ENCODE data around the gene TREML4.
"Not testable (repeated sequence)": the region's sequence is repeated elsewhere in the genome, so short reads cannot be mapped to it uniquely, and the experiment has no call there.

TREML4 gene

DNA sequence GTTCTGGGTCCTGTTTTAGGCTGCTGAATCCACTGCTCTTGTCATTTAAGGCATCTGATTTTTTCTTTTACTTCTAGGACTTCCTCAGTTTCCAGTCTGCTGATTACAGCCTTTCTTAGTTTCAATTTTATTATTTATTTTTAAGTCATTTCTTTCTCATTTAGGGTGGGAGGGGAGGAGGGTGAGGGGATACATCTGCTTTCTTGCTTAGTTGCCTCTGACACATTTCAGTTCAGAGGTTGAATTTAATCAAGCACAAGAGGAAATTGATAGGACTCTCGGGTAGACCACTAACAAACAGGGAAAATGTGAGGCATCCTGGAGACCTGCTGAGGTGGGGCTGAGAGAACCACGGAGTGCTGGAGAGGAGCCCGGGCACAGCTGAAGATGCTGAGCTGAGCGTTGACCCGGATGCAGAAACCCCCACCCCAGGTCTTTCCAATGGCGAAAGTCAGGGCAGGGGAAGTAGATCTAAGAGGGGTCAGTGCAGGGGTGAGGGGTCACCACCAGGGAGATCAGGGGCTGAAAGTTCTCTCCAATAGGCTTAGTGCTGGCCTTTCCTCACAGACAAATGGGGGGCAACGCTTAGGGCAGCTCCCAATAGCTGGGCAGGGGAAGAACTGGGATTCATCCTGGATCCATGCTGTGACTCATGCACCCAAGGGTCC, 19.6 kb upstream of the TREML4 start:
- DNase-seq, result no peak

GRCh38 chr6:41209547-41210320, 18.4 kb upstream of the TREML4 start:
- DNase-seq, result no peak

DNA sequence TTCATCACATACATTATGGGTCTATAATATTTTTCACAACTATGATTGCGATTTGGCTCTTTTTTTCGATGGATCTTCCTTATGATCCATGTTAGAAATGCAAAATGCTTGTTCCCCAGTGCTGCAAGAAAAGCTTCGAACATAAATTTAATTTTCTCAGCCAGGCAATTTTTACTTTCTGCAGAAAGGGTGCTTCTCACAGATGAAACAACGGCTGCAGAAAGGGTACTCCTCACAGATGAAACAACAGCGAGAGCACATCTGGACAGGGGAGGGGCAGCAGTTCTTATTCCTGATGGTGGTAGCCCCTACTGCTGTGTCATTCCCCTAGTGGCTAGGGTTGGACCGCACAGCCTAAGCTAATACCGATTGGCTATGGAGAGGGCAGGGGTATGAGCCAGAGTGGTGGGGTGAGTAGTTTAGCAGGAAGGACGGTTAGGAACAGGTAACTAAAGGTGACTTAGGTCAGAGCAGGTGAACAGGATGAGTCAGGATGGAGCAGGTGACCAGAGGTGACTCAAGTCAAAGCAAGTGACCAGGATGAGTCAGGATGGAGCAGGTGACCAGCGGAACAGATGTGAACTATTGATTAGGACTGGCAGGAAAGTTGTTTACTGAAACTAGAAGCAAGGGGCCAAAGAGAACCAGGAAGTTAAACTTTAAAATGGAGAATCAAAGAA, 13.4 kb upstream of the TREML4 start:
- no peak for DNase-seq

GRCh38 chr6:41215777-41216176, 12.4 kb upstream of the TREML4 start:
- no peak for DNase-seq

DNA sequence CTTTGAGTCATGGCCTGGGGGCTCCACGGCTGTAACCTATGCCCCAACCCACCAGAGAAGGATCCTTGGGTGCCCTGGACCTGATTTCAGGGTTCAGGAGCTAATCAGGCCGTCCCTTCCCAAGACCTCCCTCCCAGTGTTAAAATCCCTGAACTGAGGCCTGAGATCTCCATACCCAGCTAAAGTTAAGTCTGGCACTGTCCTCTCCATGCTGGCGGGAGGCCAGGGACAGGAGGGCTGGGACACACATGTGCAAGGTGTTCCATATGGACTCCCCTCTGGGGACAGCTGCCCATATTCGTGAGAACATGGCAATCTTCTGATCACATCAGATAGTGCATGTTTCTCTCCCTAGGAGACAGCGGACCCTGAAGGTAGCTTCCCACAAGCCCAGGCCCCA, 11.5 kb upstream of the TREML4 start:
- DNase-seq, result no peak

DNA sequence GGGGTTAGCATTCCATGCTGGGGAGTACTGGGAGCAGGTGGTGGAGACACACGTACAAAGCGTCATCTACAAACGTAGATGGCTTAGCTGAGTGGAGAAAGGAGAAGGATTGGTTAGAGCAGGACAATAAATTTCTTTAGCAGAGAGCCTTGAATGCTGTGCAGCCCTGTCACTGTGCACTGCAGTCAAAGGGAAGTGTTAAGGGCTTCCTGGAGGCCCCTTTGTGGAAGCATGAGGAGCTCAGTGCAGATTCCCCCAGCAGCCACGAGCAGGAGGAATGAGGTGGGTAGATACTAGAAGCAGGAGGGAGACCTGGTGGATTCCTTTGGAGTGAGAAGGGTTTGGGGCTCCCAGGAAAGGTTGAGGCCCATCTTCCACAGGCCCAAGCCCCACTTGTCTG, 6.1 kb upstream of the TREML4 start:
- DNase-seq, result no peak

DNA sequence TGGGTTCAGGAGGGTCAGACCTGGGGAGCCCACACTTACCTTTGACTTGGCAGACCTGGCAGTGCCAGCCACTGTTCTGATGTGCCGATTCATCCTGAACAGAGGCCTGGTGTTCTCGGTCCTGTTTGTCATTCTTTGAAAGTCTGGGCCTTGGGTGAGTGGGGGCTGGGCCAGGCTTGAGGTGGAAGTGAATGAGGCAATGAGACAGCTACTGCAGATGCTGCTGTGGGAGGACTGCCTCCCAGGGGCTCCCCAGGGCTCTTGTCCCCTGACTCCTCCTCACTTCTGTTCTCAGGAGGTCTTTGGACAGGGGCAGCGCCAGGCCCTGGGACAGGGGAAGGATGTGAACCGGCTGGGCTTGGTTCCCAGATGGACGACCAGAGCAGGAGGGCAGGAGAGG, 5.6 kb upstream of the TREML4 start:
- DNase-seq, result no peak

DNA sequence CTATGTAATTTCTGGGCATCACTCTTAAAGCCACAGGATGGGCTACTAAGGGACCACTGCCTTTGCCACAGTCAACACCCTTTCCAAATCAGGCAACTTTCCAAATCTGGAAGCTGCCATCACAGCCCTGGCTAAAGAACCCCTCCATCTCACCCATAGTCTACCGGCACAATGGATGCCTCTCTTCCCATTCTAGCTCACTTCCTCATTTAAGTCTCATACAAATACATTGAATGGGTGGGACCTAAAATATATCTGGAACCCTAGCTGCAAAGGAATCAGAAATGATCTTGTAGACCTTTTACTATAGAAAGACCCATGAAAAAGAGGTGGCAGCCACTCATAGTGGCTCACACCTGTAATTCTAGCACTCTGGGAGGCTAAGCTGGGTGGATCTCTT, 3.3 kb upstream of the TREML4 start:
- no peak for DNase-seq

DNA sequence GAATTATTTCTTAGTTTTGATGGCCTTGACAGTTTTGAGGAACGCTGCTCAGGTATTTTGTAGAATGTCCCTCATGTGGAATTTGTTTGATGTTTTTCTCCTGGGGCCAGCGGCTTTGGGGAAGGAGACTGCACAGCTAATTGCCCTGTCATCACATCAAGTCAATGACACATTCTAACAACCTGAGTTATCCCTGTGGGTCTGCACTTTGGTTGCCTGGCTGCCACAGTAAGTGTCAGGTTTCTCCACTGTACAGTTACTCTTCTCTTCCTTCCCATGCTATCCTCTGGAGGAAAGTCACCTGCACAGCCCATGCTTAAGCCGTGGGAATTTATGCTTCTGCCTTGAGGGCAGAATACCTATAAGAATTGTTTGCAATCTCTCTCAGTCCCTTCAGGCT, 1.4 kb upstream of the TREML4 start:
- DNase-seq, result peak; percentile 18

DNA sequence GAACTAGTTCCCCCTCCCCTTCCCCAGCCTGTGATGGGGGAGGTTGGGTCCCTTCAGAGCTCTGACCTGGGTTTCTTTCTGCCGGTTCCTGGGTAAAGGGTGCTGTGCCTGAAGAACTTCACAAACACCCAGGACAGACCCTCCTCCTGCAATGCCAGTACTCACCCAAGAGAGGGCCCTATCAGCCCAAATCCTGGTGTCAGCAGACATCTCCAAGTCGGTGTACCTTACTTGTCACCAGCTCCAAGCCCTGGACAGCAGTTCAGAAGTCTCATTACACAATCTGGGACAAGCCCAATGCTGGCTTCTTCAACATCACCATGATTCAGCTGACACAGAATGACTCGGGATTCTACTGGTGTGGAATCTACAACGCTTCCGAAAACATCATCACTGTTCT, 467 bp downstream of the TREML4 start:
- DNase-seq, result no peak

DNA sequence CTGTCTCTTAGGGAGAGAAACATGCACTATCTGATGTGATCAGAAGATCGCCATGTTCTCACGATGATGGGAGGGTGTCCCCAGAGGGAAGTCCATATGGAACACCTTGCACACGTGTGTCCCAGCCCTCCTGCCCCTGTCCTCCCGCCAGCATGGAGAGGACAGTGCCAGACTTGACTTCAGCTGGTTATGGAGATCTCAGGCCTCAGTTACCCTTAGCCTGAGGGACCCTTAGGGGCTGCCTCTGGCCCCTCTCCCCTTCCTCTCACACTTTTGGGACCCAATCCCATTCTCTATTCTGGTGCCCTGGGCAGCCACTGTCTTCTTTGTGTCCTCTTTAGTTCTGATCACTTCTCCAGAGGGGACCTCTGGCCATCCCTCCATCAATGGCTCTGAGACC, 1.6 kb downstream of the TREML4 start:
- DNase-seq, result no peak

DNA sequence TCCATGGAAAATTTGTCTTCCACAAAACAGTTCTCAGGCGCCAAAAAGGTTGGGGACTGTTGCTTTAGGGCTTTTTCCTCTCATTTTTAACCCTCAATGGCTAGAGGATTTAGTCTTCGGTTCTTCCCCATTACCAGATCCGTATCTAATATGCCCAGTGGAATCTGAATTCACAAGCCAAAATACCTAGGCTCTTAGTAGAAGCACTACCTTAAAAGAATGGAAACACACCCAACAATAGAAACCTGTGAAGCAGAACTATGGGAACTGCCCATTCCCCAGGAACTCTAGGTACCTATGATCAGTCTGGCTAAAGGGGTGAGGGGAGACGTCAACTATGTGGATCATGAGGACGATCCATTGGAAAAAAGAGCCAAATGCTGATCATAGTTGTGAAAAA, 3.1 kb downstream of the TREML4 start:
- DNase-seq, result no peak

DNA sequence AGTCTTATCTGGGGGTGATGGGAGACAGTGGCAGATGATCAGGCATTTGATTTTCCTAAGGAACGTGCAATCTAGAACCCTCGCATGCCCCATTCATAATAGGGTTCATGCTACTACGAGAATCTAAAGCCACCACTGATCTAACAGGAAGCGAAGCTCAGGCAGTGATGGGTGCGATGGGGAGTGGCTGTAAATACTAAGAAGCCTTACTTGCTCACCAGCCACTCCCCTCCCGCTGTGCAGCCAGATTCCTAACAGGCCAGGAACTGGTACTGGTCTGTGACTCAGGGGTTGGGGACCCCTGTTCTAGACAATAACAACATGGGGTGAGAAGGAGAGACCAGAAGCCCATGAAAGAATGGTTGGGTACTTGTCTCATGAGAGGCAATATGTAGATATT, 4.5 kb downstream of the TREML4 start:
- no peak for DNase-seq

- DNase-seq, result no peak
Observed at GRCh38 chr6:41236276-41236675, 8.1 kb downstream of the TREML4 start.

- no peak for DNase-seq
Observed at GRCh38 chr6:41237128-41237527, 9.0 kb downstream of the TREML4 start.

GRCh38 chr6:41239467-41240159, 11.5 kb downstream of the TREML4 start:
- no peak for DNase-seq

DNA sequence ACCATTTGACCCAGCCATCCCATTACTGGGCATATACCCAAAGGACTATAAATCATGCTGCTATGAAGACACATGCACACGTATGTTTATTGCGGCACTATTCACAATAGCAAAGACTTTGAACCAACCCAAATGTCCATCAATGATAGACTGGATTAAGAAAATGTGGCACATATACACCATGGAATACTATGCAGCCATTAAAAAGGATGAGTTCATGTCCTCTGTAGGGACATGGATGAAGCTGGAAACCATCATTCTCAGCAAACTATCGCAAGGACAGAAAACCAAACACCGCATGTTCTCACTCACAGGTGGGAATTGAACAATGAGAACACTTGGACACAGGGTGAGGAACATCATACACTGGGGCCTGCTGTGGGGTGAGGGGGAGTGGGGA, 18.4 kb downstream of the TREML4 start:
- DNase-seq, result not testable (repeated sequence)

GRCh38 chr6:41247288-41247865, 19.2 kb downstream of the TREML4 start:
- no peak for DNase-seq

DNA sequence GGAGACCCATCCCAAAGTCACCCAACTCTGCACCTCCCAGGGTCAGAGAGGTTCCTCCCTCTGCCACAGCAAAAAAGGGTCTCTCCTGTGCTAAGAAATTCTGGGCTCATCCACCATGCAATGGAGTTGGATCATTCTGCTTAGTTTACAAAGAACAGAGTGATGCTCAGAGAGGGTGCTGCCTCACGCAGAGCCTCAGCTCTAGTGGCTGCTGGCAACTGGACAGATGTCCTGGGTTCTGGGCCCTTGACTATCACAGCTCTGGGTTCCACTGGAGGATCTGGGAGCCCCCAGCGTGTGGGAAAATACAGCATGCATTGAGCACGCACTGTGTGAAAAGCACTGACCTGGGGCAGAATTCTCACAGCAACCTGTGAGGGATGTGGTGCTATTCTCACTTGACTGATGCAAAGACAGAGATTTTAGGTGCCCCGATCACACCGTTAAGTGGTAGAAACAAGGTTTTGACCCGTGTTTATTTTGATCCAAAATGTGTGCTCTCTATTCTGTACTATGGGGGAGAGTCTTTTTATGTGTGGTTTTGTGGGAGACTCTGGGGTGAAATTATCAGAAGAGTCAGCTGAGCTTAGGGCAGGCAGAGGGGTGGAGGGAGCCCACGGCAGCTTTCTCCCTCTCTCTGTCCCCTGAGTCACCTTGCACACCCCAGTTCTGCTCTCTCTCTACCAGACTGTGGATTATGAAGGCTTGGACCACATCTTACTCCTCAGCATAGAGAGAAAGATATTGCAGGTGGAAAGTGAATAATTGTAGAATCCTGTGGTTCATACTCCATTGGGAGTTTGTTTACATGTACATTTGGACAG, 19.9 kb downstream of the TREML4 start:
- no peak for DNase-seq

GRCh38 chr6:41252401-41253169, 24.4 kb downstream of the TREML4 start:
- no peak for DNase-seq

DNA sequence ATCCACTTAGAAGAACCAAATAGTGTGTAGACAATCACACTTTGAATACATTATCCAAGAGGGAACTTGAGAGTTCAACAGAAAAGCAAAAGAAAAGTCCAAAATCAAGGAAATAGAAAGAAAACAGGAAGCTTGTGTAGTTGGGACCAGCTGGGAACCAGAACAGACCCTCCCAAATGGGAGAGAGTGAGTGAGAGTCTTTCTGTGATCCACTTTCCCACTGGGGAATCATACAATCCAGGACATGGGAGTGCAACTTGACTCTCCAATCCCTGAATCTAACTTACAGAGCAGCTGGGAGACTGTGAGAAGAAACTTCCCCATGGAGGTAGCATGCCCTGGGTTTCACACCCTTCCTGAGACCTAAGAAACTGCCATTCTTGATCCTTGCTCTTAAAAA, 27.0 kb downstream of the TREML4 start:
- no peak for DNase-seq
